Activated CD8-positive, alpha-beta memory T cell treated with anti-CD3 and anti-CD28 coated beads for 36 hours (primary cell): ENCODE results near the gene CENPB. TPM values are rescaled to one million over a fixed set of nuclear protein-coding genes. Genes with fewer than 3 reads are reported as not detected.

Source experiments
- CTCF ChIA-PET: fragments of 350-600 bp; sonication (Branson Sonifier 250); formaldehyde crosslinking; loops from one replicate; lab custom pipeline; 2021; ENCODE audit warnings: antibody characterized with exemption; lab: Charles Lee
- POLR2A ChIA-PET: fragments of 350-600 bp; sonication (Branson Sonifier 250); formaldehyde crosslinking; loops from one replicate; lab custom pipeline; 2021; ENCODE audit warnings: antibody characterized with exemption; lab: Charles Lee
- total RNA-seq, 2 experiments: library from RNA; stranded (reverse); gene quantifications; one replicate each; pipeline ENCODE4 v1.2.3, GENCODE V29; 2021

CENPB gene
- total RNA-seq, 2 experiments from 2014 or later = 65.5 to 68.2 TPM

DNA sequence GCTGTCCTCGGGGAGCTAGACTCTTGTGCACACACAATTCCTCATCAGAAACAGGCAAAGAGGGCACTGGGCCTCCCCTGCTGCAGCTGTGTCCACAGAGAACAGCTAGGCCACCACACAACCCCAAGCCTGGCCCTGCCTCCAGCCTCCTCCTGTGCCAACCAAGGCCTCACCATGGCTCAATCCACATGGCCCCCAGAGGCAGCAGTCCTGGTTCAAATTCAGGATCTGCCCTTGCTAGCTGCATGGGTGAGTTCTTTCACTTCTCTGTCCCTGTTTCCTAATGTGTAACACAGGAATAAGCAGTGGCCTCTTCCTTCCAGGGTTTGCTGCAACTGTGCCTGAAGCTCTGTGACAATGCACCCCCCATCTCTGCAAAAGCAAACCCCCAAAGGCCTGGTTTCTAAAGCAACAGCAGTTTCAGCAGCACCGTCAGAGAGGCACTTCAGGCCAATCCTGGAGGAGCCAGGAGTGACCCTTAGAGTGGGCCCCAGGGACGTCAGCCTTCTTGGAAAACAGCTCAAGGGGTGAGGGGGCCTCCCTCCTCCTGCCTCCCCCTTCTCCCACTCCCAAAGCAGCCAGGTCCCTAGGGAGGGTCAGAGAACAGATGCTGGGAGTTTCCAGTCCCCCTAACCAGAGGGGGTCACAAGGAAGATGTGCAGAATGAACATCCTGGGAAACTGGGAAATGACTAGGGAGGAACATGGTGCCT lies 21.2 kb downstream of the CENPB start:
- CTCF ChIA-PET = interaction anchor here (0.5 to 1.4 kb wide), 5 partner anchors 12 to 735 kb away, joined by 3 to 5 read pairs (median 4); no protein-coding TSS in a partner anchor

GRCh38 chr20:3764659-3765058 lies 21.9 kb downstream of the CENPB start:
- ChIA-PET POLR2A (no interaction called here), CTCF (interaction anchor here (1.1 to 1.3 kb wide), 3 partner anchors 15 to 320 kb away, joined by 3 read pairs; no protein-coding TSS in a partner anchor)

More for the DNA sequence above, 21.2 kb downstream of the CENPB start:
- POLR2A ChIA-PET = interaction anchor here (1.6 kb wide), 1 partner anchor 14 kb away, joined by 4 read pairs; no protein-coding TSS in a partner anchor

DNA sequence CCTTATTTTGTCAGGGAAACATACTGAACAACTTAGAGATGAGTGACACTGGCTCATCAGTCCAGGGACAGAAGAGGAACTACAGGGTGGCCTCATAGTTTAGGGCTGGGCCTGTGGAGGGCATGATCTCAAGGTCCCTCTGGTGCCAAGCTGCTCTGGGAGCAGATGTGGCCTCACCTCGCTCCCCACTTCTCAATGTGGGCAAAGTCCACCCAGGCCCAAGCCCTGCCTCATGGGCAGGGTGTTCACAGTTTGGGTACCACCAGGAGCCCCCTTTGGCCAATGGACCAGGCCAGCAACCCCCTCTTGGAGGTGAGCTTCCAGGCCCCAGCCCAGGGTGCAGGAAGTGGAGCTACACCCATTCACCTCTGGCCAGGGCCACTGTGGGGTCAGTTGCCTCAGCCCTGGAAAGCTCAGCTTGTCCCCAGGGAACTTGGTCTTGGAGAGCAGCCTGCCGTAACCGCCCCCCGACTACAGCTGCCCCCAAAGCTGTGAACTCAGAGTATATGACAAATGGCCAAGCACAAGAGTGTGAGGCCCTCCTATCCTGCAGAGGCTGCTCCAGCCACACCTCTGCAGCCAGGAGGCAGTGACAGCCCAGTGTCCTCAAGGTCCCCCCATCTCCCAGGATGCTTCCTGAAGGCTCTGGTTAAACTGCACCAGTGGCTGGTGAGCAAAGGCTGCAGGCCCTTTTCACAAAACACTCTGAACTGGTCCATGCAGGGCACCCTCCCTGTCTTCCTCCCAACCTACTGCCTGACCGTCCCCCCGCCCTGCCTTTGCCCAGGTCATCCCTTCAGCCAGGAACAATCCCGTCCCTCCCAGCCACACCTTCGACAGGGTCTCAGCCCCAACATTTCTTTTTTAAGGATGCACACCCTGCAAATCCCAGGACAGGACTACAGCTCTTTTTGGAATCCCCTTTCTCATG lies 22.6 kb downstream of the CENPB start:
- CTCF ChIA-PET = interaction anchor here (1.1 to 1.2 kb wide), 3 partner anchors 14 to 321 kb away, joined by 3 to 4 read pairs (median 3); no protein-coding TSS in a partner anchor
- POLR2A ChIA-PET = no interaction called here

- POLR2A ChIA-PET = no interaction called here
Measured at GRCh38 chr20:3760655-3761348, 25.7 kb downstream of the CENPB start.

DNA sequence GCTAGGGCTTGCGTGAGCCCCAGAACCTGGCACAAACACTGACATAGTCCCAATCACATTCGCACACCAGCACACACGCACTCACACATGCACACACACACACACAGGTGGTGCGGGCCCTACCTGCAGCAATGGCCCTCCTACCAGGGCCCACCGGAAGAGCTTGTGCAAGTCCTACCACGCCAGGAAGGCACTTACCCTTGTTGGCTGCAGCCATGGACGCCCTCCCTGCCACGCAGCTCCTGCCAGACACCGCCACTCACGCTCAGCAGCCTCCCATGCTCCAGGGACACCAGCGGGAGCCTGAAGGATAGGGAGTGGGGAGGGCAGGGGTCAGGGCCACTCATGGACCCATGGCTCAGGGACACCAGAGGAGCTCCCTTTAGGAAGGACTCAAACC lies 26.7 kb downstream of the CENPB start:
- CTCF ChIA-PET = interaction anchor here (1.0 to 2.3 kb wide), 2 partner anchors 9 to 25 kb away, joined by 3 to 7 read pairs; no protein-coding TSS in a partner anchor
- POLR2A ChIA-PET = no interaction called here

More at GRCh38 chr20:3760655-3761348, 25.7 kb downstream of the CENPB start:
- CTCF ChIA-PET = interaction anchor here (0.6 to 1.3 kb wide), 3 partner anchors 13 to 94 kb away, joined by 3 to 5 read pairs (median 5); no protein-coding TSS in a partner anchor

DNA sequence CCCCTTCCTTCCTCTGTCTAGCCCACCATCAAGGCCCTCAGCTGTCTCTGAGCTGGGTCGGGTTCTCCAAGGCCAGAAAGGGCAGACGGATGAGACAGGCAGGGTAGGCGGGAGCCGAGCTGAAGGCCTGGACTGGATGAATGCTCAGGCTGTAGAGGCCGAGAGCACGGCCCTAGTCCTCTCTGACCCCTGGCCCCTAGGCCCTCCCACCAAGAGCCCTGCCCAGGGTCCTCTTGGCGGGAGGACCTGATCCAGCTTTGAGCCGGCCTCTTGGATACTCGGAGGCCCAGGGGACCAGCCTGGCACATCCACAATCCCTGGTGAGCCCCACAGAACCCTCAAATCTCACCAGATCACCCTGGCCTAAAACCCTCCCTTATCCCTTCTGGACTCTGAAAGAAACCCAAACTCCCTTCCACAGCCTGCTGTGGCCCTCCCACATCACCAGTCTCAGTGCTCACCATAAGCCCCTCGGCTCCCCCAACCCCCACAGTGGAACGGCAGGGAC lies 27.2 kb downstream of the CENPB start:
- ChIA-PET POLR2A (interaction anchor here (0.6 kb wide), 1 partner anchor 28 kb away, joined by 4 read pairs; no protein-coding TSS in a partner anchor), CTCF (interaction anchor here (1.0 to 2.3 kb wide), 3 partner anchors 9 to 25 kb away, joined by 3 to 7 read pairs (median 3); no protein-coding TSS in a partner anchor)

DNA sequence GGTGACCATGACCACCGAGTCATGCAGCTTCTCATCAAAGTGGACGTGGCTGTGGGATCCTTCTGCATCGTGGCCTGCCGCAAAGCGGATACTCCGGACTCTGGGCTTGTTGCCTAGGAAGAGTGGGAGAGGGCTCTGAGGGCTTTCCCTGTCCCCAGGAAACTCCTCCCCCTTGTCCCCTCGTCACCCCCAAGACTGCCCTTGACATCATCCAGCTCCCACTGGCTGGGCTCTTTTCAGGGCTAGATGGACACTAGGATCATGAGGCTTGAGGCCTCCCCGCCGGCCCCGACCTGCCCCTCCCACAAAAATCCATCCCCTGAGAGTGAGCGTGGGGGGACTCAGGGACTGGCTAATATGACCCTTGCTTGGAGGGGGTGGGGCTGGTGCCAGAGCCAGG lies 28.0 kb downstream of the CENPB start:
- ChIA-PET CTCF (interaction anchor here (1.5 to 2.3 kb wide), 2 partner anchors 10 to 17 kb away, joined by 3 to 7 read pairs; no protein-coding TSS in a partner anchor), POLR2A (no interaction called here)

GRCh38 chr20:3757268-3757667 lies 29.3 kb downstream of the CENPB start:
- ChIA-PET POLR2A (no interaction called here), CTCF (interaction anchor here (1.1 kb wide), 1 partner anchor 14 kb away, joined by 5 read pairs; no protein-coding TSS in a partner anchor)

- ChIA-PET POLR2A (no interaction called here), CTCF (interaction anchor here (0.6 kb wide), 1 partner anchor 84 kb away, joined by 5 read pairs; no protein-coding TSS in a partner anchor)
Measured at GRCh38 chr20:3755814-3756480, 30.6 kb downstream of the CENPB start.

- ChIA-PET POLR2A (no interaction called here), CTCF (interaction anchor here (1.4 to 1.7 kb wide), 2 partner anchors 10 to 14 kb away, joined by 3 to 5 read pairs; no protein-coding TSS in a partner anchor)
Measured at GRCh38 chr20:3755269-3755668, 31.3 kb downstream of the CENPB start.

GRCh38 chr20:3754276-3754630 lies 32.3 kb downstream of the CENPB start:
- POLR2A ChIA-PET = no interaction called here
- CTCF ChIA-PET = interaction anchor here (1.4 to 2.0 kb wide), 4 partner anchors 9 to 77 kb away, joined by 3 to 5 read pairs (median 4); no protein-coding TSS in a partner anchor

DNA sequence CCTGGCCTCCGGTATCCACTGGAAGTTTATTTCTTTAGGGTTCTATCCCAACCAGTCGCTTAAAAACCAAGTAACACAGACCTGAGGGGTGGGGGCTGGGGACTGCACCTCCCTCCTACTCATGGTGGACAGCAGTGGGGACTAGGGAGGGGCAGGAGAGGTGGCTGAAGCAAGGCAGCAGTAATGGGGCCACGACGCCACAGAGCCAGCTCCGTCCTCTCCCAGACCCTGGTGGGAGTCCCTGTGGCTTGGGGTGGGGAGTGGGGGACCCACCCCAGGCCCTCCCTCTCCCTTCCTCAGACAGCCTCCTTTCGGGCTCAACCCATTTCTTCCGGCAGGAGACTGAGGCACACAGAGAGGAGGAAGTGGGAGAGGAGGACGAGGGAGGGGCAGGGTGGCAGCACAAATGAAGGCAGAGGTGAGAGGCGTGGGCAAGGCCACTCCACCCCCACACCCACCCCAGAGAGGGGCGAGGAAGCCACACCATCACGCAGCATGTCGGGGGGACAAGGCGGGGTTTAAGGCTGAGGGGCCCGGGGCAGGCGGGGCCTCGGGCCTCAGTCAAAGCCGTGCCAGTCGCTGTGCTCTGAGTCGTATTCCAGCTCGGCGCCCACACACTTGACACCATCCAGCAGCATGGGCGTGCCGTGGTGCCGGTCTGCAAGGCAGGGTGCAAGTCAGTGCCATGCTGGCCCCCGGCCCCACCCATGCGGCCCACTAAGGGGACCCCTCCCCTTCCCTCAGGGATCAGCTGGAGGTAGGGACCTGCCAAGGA lies 32.9 kb downstream of the CENPB start:
- ChIA-PET POLR2A (no interaction called here), CTCF (interaction anchor here (0.8 to 2.0 kb wide), 9 partner anchors 8 to 101 kb away, joined by 3 to 7 read pairs (median 5); partner anchors contain the start of genes AP5S1 and CENPB)

DNA sequence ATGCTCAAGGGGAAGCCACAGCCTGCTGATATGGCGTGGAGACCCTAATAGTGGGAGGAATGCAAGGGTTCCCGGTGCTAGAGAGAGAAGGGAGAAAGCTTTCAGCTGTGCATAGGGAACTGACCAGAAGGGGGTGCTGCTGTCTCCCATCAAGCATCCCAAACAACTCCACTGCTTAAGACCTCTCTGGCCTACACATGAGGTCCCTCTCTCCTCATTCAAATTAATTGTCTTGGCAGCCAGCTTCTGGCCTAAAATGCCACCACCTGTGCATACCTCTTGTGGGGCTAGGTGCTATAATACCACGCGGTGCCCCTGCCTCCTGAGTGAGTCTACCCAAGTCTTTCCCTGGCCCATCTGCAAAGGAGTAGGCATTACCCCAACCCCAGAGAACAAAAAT lies 33.4 kb downstream of the CENPB start:
- CTCF ChIA-PET = interaction anchor here (0.8 to 2.0 kb wide), 8 partner anchors 9 to 102 kb away, joined by 3 to 7 read pairs (median 4); partner anchors contain the start of genes AP5S1 and CENPB

GRCh38 chr20:3752386-3752759 lies 34.2 kb downstream of the CENPB start:
- ChIA-PET POLR2A (no interaction called here), CTCF (interaction anchor here (0.6 to 2.0 kb wide), 6 partner anchors 9 to 75 kb away, joined by 3 to 7 read pairs (median 4); partner anchors contain the start of gene AP5S1)

More for the DNA sequence above, 33.4 kb downstream of the CENPB start:
- POLR2A ChIA-PET = no interaction called here

GRCh38 chr20:3751675-3752385 lies 34.7 kb downstream of the CENPB start:
- CTCF ChIA-PET = interaction anchor here (0.6 to 2.4 kb wide), 7 partner anchors 14 to 635 kb away, joined by 3 to 7 read pairs (median 5); partner anchors contain the start of gene ADISSP
- POLR2A ChIA-PET = interaction anchor here (0.6 to 1.2 kb wide), 3 partner anchors 14 to 453 kb away, joined by 3 to 4 read pairs (median 4); no protein-coding TSS in a partner anchor

DNA sequence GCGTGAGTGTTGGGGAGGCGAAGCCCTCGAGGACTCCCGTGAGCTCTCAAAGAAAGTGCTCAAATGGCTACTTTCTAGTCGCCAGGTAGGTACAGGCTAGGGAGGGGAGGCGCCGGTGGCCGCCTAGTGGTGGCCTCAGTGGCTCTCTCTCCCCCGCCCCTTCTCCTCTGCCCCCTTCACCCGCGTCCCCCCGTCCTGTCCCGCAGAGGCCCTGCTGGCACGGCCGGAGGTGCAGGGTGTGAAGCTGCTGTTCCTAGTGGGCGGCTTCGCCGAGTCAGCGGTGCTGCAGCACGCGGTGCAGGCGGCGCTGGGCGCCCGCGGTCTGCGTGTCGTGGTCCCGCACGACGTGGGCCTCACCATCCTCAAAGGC lies 35.2 kb downstream of the CENPB start:
- POLR2A ChIA-PET = interaction anchor here (0.6 to 1.2 kb wide), 3 partner anchors 15 to 453 kb away, joined by 3 to 4 read pairs (median 4); no protein-coding TSS in a partner anchor
- CTCF ChIA-PET = interaction anchor here (1.0 to 2.4 kb wide), 5 partner anchors 16 to 120 kb away, joined by 3 to 7 read pairs (median 5); partner anchors contain the start of gene ADISSP
